GM21423 (cell line): ENCODE measurements around the gene TINAG.

Experiments used
- ATAC-seq: cut with Tn5 transposase; IDR thresholded peaks from one replicate; pipeline ENCODE4 v1.9.1; 2021; ENCODE audit warnings: mild to moderate bottlenecking, moderate library complexity; ENCODE audit not compliant: unreplicated experiment

TINAG gene

GRCh38 chr6:54426995-54427394 is 118.8 kb downstream of the TINAG start:
- ATAC-seq: no peak

- ATAC-seq: no peak
Measured at GRCh38 chr6:54427396-54427937, 119.2 kb downstream of the TINAG start.

GRCh38 chr6:54428431-54428830 is 120.2 kb downstream of the TINAG start:
- peak; percentile 77 for ATAC-seq

GRCh38 chr6:54431466-54431865 is 123.2 kb downstream of the TINAG start:
- ATAC-seq: no peak
